Neural cell (in vitro differentiated cells): ENCODE measurements around the gene IL23A. TPM values are rescaled to one million over a fixed set of nuclear protein-coding genes. Genes with fewer than 3 reads are reported as not detected.
"Not testable (repeated sequence)": the region's sequence is repeated elsewhere in the genome, so short reads cannot be mapped to it uniquely, and the experiment has no call there.

Experiments used
- H2AFZ ChIP-seq: fragments of 200-600, 300-800 bp; sonication (generic), shearing (Covaris generic); 2 replicates; pipeline ENCODE4 v1.6.0; 2014; ENCODE audit warnings: low read depth, mild to moderate bottlenecking, antibody characterized with exemption, low read length, moderate library complexity
- H3F3A ChIP-seq: fragments of 200-600 bp; shearing (Covaris generic); 2 replicates; pipeline ENCODE4 v1.6.1; 2016; ENCODE audit warnings: mild to moderate bottlenecking, moderate library complexity, mixed read lengths, antibody characterized with exemption, low read length; ENCODE audit not compliant: insufficient read depth, poor library complexity, severe bottlenecking
- H3K27ac ChIP-seq: fragments of 200-600, 300-800 bp; sonication (generic), shearing (Covaris generic); 2 replicates; pipeline ENCODE4 v1.5.1; 2014; ENCODE audit warnings: mild to moderate bottlenecking, low read length, moderate library complexity
- H3K27me3 ChIP-seq: fragments of 300-800, 200-600 bp; sonication (generic), shearing (Covaris generic); 2 replicates; pipeline ENCODE4 v1.6.0; 2014; ENCODE audit warnings: mild to moderate bottlenecking, low read depth, low read length, moderate library complexity; ENCODE audit not compliant: insufficient read depth
- H3K36me3 ChIP-seq: fragments of 300-800, 200-600 bp; sonication (generic), shearing (Covaris generic); 2 replicates; pipeline ENCODE4 v1.5.1; 2014; ENCODE audit warnings: mild to moderate bottlenecking, antibody characterized with exemption, low read length, moderate library complexity; ENCODE audit not compliant: insufficient read depth
- H3K4me2 ChIP-seq: fragments of 300-800, 200-600 bp; sonication (generic), shearing (Covaris generic); 2 replicates; pipeline ENCODE4 v1.6.0; 2014; ENCODE audit warnings: mild to moderate bottlenecking, low read length
- H3K4me3 ChIP-seq: fragments of 300-800, 200-600 bp; sonication (generic), shearing (Covaris generic); 2 replicates; pipeline ENCODE4 v1.5.1; 2014; ENCODE audit warnings: mild to moderate bottlenecking, low read length, moderate library complexity
- H3K79me2 ChIP-seq: fragments of 200-600 bp; shearing (Covaris generic); replicated peaks from 2 replicates; pipeline ENCODE4 v1.6.0; 2014; ENCODE audit warnings: mild to moderate bottlenecking, low read length, moderate library complexity; ENCODE audit not compliant: insufficient read depth
- H3K9ac ChIP-seq: fragments of 300-800, 200-600 bp; sonication (generic), shearing (Covaris generic); 2 replicates; pipeline ENCODE4 v1.6.1; 2016; ENCODE audit warnings: mild to moderate bottlenecking, low read length, mixed read lengths
- H3K9me2 ChIP-seq: fragments of 200-600 bp; shearing (Covaris generic); 2 replicates; pipeline ENCODE4 v1.6.1; 2016; ENCODE audit warnings: mild to moderate bottlenecking, low read length, mixed read lengths; ENCODE audit not compliant: insufficient read depth
- H3K9me3 ChIP-seq: fragments of 200-600, 300-800 bp; sonication (generic), shearing (Covaris generic); 2 replicates; pipeline ENCODE4 v1.6.1; 2016; ENCODE audit warnings: mild to moderate bottlenecking, mixed run types, low read length, moderate library complexity, mixed read lengths
- H4K20me1 ChIP-seq: fragments of 200-600 bp; shearing (Covaris generic); 2 replicates; pipeline ENCODE4 v1.6.1; 2016; ENCODE audit warnings: mild to moderate bottlenecking, mixed run types; ENCODE audit not compliant: insufficient read depth
- EP300 ChIP-seq: fragments of 450-650 bp; conservative IDR thresholded peaks from 2 replicates; pipeline ENCODE4 v1.6.1; 2014; ENCODE audit warnings: antibody characterized with exemption, mild to moderate bottlenecking, moderate library complexity; ENCODE audit not compliant: poor library complexity, severe bottlenecking
- EZH2 ChIP-seq: fragments of 200-600, 300-800 bp; shearing (Covaris generic), sonication (generic); IDR thresholded peaks from 2 replicates; pipeline ENCODE4 v1.6.1; 2014; ENCODE audit warnings: antibody characterized with exemption, low read length, borderline replicate concordance, mild to moderate bottlenecking; ENCODE audit not compliant: insufficient read depth, poor library complexity, severe bottlenecking
- MXI1 ChIP-seq: fragments of 450-650 bp; conservative IDR thresholded peaks from 2 replicates; pipeline ENCODE4 v1.6.1; 2014; ENCODE audit warnings: antibody characterized with exemption, mild to moderate bottlenecking; ENCODE audit not compliant: poor library complexity, severe bottlenecking
- POLR2AphosphoS5 ChIP-seq: IDR thresholded peaks from 2 replicates; pipeline ENCODE4 v1.6.1; 2012
- RAD21 ChIP-seq: fragments of 450-650 bp; conservative IDR thresholded peaks from 2 replicates; pipeline ENCODE4 v1.6.1; 2014; ENCODE audit warnings: antibody characterized with exemption, mild to moderate bottlenecking, moderate library complexity
- SMC3 ChIP-seq: fragments of 450-650 bp; conservative IDR thresholded peaks from 2 replicates; pipeline ENCODE4 v1.6.1; 2014; ENCODE audit warnings: antibody characterized with exemption, mild to moderate bottlenecking, moderate library complexity; ENCODE audit not compliant: poor library complexity
- TAF1 ChIP-seq: IDR thresholded peaks from 2 replicates; pipeline ENCODE4 v1.6.1; 2012; ENCODE audit warnings: low read depth
- polyA plus RNA-seq: library from polyadenylated mRNA; depleted of rRNA; stranded (reverse); fragments of >200 nt; gene quantifications from 2 replicates; pipeline ENCODE4 v1.2.3, GENCODE V29; 2014
- TF ChIP-seq, protein P1 (sequence below): fragments of 450-650 bp; IDR thresholded peaks from 2 replicates; pipeline ENCODE4 v1.5.1; 2014; ENCODE audit warnings: antibody characterized with exemption, mild to moderate bottlenecking, moderate library complexity; ENCODE audit not compliant: poor library complexity, severe bottlenecking
- TF ChIP-seq, protein P2 (sequence below): IDR thresholded peaks from 2 replicates; pipeline ENCODE4 v1.6.1; 2012; ENCODE audit warnings: borderline replicate concordance

The IL23A gene
- polyA plus RNA-seq, 1 donor from 2014 or later: 0.31 TPM

DNA sequence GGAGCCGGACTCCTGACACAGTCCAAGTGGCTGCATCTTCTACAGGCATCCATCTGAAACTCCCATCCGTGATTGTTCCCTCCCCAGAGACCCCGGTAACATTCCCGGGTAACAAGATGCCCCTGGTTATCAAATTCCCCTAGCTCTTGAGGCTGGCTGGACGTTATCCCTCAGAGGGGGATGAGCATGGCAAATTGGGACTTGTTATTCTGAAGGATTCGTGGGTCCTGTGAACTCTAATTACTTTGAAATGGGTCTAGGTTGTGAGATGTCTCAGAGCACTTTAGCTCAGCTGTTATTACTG lies 4.2 kb upstream of the IL23A start:
- Histone ChIP-seq H3K4me3 (peak overlapping the region; percentile 78), H2AFZ (peak overlapping the region; percentile 15), H3K27ac (peak overlapping the region; percentile 10), H4K20me1 (no peaks in the 10 kb centered on the region), H3K36me3 (no peaks in the 10 kb centered on the region), H3K9me2 (no peaks in the 10 kb centered on the region), H3K27me3 (no peaks in the 10 kb centered on the region), H3K9me3 (no peaks in the 10 kb centered on the region), H3K79me2 (no peaks in the 10 kb centered on the region), H3K4me2 (peak overlapping the region; percentile 74), H3K9ac (peak overlapping the region; percentile 69), H3F3A (peaks cover 3% of the 10 kb centered on the region)
- TF ChIP-seq, protein P1, sequence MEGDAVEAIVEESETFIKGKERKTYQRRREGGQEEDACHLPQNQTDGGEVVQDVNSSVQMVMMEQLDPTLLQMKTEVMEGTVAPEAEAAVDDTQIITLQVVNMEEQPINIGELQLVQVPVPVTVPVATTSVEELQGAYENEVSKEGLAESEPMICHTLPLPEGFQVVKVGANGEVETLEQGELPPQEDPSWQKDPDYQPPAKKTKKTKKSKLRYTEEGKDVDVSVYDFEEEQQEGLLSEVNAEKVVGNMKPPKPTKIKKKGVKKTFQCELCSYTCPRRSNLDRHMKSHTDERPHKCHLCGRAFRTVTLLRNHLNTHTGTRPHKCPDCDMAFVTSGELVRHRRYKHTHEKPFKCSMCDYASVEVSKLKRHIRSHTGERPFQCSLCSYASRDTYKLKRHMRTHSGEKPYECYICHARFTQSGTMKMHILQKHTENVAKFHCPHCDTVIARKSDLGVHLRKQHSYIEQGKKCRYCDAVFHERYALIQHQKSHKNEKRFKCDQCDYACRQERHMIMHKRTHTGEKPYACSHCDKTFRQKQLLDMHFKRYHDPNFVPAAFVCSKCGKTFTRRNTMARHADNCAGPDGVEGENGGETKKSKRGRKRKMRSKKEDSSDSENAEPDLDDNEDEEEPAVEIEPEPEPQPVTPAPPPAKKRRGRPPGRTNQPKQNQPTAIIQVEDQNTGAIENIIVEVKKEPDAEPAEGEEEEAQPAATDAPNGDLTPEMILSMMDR: no peak
- TF ChIP-seq MXI1: no peak
- TF ChIP-seq EZH2: no peak
- TF ChIP-seq, protein P2, sequence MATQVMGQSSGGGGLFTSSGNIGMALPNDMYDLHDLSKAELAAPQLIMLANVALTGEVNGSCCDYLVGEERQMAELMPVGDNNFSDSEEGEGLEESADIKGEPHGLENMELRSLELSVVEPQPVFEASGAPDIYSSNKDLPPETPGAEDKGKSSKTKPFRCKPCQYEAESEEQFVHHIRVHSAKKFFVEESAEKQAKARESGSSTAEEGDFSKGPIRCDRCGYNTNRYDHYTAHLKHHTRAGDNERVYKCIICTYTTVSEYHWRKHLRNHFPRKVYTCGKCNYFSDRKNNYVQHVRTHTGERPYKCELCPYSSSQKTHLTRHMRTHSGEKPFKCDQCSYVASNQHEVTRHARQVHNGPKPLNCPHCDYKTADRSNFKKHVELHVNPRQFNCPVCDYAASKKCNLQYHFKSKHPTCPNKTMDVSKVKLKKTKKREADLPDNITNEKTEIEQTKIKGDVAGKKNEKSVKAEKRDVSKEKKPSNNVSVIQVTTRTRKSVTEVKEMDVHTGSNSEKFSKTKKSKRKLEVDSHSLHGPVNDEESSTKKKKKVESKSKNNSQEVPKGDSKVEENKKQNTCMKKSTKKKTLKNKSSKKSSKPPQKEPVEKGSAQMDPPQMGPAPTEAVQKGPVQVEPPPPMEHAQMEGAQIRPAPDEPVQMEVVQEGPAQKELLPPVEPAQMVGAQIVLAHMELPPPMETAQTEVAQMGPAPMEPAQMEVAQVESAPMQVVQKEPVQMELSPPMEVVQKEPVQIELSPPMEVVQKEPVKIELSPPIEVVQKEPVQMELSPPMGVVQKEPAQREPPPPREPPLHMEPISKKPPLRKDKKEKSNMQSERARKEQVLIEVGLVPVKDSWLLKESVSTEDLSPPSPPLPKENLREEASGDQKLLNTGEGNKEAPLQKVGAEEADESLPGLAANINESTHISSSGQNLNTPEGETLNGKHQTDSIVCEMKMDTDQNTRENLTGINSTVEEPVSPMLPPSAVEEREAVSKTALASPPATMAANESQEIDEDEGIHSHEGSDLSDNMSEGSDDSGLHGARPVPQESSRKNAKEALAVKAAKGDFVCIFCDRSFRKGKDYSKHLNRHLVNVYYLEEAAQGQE: no peak
- no peak for TF ChIP-seq EP300
- no peak for TF ChIP-seq POLR2AphosphoS5
- no peak for TF ChIP-seq SMC3
- no peak for TF ChIP-seq RAD21

DNA sequence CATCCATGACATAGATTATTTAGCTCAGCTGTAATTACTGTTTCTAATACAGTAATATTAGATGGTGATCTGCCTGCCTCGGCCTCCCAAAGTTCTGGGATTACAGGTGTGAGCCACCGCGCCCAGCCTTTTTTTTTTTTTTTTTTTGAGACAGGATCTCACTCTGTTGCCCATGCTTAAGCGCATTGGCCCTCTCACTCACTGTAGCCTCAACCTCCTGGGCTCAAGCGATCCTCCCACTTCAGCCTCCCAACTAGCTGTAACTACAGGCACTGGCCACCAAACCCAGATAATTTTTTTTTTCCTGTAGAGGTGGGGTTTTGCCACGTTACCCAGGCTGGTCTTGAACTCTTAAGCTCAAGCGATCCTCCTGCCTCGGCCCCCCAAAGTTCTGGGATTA lies 3.2 kb upstream of the IL23A start:
- H3K4me2 ChIP-seq, H3K27me3 ChIP-seq, H2AFZ ChIP-seq, H3K9ac ChIP-seq, H3F3A ChIP-seq, H3K4me3 ChIP-seq, H3K36me3 ChIP-seq, H3K9me3 ChIP-seq, H3K9me2 ChIP-seq, H3K79me2 ChIP-seq, H4K20me1 ChIP-seq, H3K27ac ChIP-seq: not testable (repeated sequence)

DNA sequence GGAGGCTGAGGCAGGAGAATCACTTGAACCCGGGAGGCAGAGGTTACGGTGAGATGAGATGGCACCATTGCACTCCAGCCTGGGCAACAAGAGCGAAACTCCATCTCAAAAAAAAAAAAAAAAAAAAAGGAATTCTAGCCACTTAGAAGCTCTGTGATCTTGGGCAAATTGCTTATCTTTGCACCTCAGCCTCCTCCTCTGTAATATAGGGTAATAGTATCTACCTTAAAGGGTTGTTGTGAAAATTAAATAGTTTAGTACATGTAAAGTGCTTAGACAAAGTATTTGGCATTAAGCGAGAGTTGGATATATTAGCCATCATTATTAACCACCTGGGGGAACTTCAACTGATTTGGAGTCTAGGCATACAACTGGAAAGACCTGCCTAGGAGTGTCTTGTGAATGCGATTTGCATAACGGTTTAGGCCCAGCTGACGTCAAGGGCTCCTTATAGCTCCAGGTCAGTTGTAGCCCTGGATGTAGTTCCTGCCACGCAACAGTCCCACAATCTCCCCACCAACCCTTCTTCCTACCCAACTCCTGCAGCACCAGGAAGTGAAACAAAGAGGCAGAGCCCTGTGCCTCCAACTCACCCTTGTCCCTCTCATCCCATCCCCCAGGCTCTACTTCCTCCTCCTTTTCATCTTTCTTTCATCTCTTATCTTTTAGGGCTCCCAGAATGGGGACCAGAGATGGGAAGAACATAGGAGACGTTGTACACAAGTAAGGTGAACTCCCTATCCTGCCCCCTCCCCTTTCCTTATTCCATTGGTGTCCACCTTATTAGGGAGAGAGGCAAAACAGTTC lies 2.1 kb upstream of the IL23A start:
- H3K9ac ChIP-seq: no peak overlapping the region
- H3K9me3 ChIP-seq: no peaks in the 10 kb centered on the region
- H3K27ac ChIP-seq: no peak overlapping the region
- TF ChIP-seq, protein P2: no peak
- TF ChIP-seq, protein P1: no peak
- no peak for TF ChIP-seq TAF1
- TF ChIP-seq SMC3: no peak
- no peaks in the 10 kb centered on the region for H3K27me3 ChIP-seq
- H3K36me3 ChIP-seq: no peaks in the 10 kb centered on the region
- H3K79me2 ChIP-seq: no peaks in the 10 kb centered on the region
- H4K20me1 ChIP-seq: no peaks in the 10 kb centered on the region
- no peak overlapping the region for H3K4me3 ChIP-seq
- peaks cover 3% of the 10 kb centered on the region for H3F3A ChIP-seq
- H2AFZ ChIP-seq: no peak overlapping the region
- H3K9me2 ChIP-seq: no peaks in the 10 kb centered on the region
- H3K4me2 ChIP-seq: no peak overlapping the region
